Measurements from ENCODE around the gene BCAS4. TPM values are rescaled to one million over a fixed set of nuclear protein-coding genes. Genes with fewer than 3 reads are reported as not detected.

BCAS4 gene
- total RNA-seq, 1 donor from 2014 or later, result 9.0 TPM

DNA sequence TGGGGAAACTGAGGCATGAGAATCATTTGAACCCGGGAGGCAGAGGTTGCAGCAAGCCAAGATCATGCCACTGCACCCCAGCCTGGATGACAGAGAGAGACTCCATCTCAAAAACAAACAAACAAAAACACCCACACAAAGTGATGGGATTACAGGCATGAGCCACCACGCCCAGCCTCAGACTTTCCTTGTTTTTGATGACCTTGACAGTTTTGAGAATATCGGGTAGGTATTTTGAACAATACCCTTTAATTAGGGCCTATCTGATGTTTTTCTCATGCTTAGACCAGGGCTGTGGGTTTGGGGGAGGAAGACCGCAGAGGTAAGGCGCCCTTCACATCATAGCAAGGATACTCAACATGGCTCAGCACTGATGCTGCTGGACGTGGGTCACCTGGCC, 72.9 kb downstream of the BCAS4 start:
- no peak overlapping the region for H3K4me3 Mint-ChIP-seq
- H3K27me3 Mint-ChIP-seq (ENCODE audit: low read depth), result peaks cover 2% of the 10 kb centered on the region
- H3K4me1 Mint-ChIP-seq, result peaks cover 33% of the 10 kb centered on the region
- DNase-seq (ENCODE audit: low read depth, low spot score), result no peak
- no peaks in the 10 kb centered on the region for H3K36me3 Mint-ChIP-seq (ENCODE audit: low read depth)
- TF ChIP-seq CTCF (conservative IDR thresholded peaks at IDR 0.05), result no peak
- no peak overlapping the region for H3K27ac Mint-ChIP-seq (ENCODE audit: unreplicated experiment)
- no peaks in the 10 kb centered on the region for H3K9me3 Mint-ChIP-seq

GRCh38 chr20:50868509-50869495, 73.9 kb downstream of the BCAS4 start:
- H3K9me3 Mint-ChIP-seq, result no peaks in the 10 kb centered on the region

GRCh38 chr20:50870561-50871161, 75.8 kb downstream of the BCAS4 start:
- peaks cover 49% of the 10 kb centered on the region for H3K4me1 Mint-ChIP-seq
- no peaks in the 10 kb centered on the region for H3K36me3 Mint-ChIP-seq (ENCODE audit: low read depth)
- peak overlapping the region; percentile 65 for H3K4me3 Mint-ChIP-seq
- TF ChIP-seq CTCF (conservative IDR thresholded peaks at IDR 0.05), result no peak
- H3K27me3 Mint-ChIP-seq (ENCODE audit: low read depth), result peaks cover 3% of the 10 kb centered on the region
- peak overlapping the region; percentile 67 for H3K27ac Mint-ChIP-seq (ENCODE audit: unreplicated experiment)
- H3K9me3 Mint-ChIP-seq, result no peaks in the 10 kb centered on the region
- peak; percentile 40 for DNase-seq (ENCODE audit: low read depth, low spot score)

More at GRCh38 chr20:50868509-50869495, 73.9 kb downstream of the BCAS4 start:
- no peaks in the 10 kb centered on the region for H3K36me3 Mint-ChIP-seq (ENCODE audit: low read depth)
- peaks cover 43% of the 10 kb centered on the region for H3K4me1 Mint-ChIP-seq
- no peak for TF ChIP-seq CTCF (conservative IDR thresholded peaks at IDR 0.05)
- DNase-seq (ENCODE audit: low read depth, low spot score), result no peak
- H3K4me3 Mint-ChIP-seq, result no peak overlapping the region
- H3K27me3 Mint-ChIP-seq (ENCODE audit: low read depth), result peaks cover 3% of the 10 kb centered on the region
- H3K27ac Mint-ChIP-seq (ENCODE audit: unreplicated experiment), result no peak overlapping the region

DNA sequence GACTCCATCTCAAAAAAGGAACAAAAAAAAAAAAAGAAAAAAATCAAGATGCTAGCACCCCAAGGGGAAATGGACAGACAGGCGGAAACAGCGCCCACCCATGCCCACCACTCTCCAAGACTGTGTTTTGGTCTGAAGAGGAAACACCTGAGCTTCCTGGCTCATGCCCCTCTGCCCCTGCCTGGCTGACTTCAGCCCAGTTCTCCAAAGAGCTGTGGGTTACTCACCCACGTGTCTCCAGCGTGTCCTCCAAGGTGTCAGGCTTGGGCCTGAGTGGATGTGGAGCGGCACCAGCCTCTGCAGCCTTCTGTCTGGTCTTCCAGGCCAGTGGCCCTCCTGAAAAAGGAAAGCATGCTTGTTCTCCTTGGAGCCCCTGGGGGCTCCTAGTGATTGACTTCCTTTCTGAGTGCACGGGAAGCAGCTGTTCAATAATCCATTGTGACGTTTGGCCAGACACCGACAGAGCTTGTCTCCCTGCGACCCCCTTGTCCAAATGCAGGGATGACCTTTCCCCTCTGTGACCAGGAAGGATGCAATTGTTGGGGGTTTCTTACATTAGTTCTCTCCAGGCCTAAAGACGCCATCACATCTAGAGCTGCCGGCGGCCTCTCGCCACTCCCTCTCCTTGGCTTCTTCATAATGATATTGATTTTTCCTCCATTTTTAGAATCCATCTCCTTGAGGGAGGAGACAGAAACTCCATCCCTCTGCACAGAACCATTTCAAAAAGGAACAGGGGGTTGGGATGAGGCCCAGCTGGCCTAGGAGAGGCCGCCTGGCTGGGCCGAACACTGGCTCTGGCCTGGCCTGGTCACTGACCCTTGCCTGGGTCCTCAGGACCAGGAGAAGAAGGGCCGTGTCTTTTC, 77.9 kb downstream of the BCAS4 start:
- Mint-ChIP-seq H3K27me3 (ENCODE audit: low read depth) (peaks cover 3% of the 10 kb centered on the region), H3K36me3 (ENCODE audit: low read depth) (peaks cover 3% of the 10 kb centered on the region), H3K4me3 (peak overlapping the region; percentile 76), H3K9me3 (no peaks in the 10 kb centered on the region), H3K27ac (ENCODE audit: unreplicated experiment) (peak overlapping the region; percentile 92), H3K4me1 (peaks cover 44% of the 10 kb centered on the region)
- peak; percentile 22 for DNase-seq (ENCODE audit: low read depth, low spot score)
- TF ChIP-seq CTCF (conservative IDR thresholded peaks at IDR 0.05), result no peak

- Mint-ChIP-seq H3K4me1 (peaks cover 44% of the 10 kb centered on the region), H3K9me3 (no peaks in the 10 kb centered on the region), H3K27me3 (ENCODE audit: low read depth) (peaks cover 3% of the 10 kb centered on the region), H3K27ac (ENCODE audit: unreplicated experiment) (peak overlapping the region; percentile 35), H3K36me3 (ENCODE audit: low read depth) (peaks cover 3% of the 10 kb centered on the region), H3K4me3 (peak overlapping the region; percentile 76)
- no peak for DNase-seq (ENCODE audit: low read depth, low spot score)
- TF ChIP-seq CTCF (conservative IDR thresholded peaks at IDR 0.05), result no peak
Measured at GRCh38 chr20:50873585-50873984, 78.7 kb downstream of the BCAS4 start.

All from neural crest cell (in vitro differentiated cells).